ENCODE measurements around the gene SMAD6.
"Not testable (repeated sequence)": the region's sequence is repeated elsewhere in the genome, so short reads cannot be mapped to it uniquely, and the experiment has no call there.

The SMAD6 gene

GRCh38 chr15:66754789-66755188 is 52.8 kb downstream of the SMAD6 start:
- TF ChIP-seq, protein P1, sequence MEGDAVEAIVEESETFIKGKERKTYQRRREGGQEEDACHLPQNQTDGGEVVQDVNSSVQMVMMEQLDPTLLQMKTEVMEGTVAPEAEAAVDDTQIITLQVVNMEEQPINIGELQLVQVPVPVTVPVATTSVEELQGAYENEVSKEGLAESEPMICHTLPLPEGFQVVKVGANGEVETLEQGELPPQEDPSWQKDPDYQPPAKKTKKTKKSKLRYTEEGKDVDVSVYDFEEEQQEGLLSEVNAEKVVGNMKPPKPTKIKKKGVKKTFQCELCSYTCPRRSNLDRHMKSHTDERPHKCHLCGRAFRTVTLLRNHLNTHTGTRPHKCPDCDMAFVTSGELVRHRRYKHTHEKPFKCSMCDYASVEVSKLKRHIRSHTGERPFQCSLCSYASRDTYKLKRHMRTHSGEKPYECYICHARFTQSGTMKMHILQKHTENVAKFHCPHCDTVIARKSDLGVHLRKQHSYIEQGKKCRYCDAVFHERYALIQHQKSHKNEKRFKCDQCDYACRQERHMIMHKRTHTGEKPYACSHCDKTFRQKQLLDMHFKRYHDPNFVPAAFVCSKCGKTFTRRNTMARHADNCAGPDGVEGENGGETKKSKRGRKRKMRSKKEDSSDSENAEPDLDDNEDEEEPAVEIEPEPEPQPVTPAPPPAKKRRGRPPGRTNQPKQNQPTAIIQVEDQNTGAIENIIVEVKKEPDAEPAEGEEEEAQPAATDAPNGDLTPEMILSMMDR (IDR thresholded peaks at IDR 0.05; ENCODE audit: extremely low read depth, missing control alignments) = no peak
- DNase-seq (ENCODE audit: low spot score) = no peak

- TF ChIP-seq, protein P1 (IDR thresholded peaks at IDR 0.05; ENCODE audit: extremely low read depth, missing control alignments) = no peak
- DNase-seq (ENCODE audit: low spot score) = no peak
Measured at GRCh38 chr15:66755298-66756068, 53.4 kb downstream of the SMAD6 start.

DNA sequence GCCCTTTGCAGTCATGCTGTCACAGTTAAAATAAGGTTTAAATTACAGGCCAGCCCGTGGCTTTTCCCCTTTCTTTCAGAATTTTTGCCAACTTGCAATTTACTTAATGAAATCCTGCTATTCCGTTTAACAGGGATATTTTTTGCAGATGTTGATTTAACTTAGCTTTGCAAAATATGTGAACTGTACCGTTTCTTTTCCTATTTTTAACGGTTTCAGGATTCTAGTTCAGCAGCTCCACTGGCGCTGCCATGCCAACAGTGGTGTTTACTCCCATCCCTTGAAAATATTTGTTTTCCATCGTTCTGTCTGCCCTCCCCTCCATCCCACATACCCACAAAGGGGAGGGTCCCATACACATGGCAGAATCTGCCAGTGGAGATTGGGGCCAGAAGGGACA is 54.3 kb downstream of the SMAD6 start:
- DNase-seq (ENCODE audit: low spot score) = no peak
- TF ChIP-seq, protein P1 (IDR thresholded peaks at IDR 0.05; ENCODE audit: extremely low read depth, missing control alignments) = no peak

DNA sequence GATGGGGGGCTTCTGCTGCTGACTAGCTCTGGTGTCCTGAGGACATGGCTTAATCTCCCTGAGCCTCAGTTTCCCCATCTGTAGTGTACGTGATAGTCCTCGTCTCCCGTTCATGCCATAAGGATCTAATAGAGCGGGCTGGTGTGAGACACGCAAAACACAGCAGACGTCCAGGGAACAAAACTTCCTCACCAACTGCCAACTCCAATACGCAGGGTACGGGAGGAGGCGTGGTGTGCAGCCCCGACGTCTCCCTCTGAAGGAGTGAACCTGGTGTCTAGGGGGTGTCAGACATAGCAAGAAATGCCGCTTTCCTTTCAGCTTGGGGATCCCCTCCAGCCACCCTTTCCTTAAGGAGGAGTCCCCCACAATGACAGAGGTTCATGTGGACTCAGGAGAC is 55.0 kb downstream of the SMAD6 start:
- no peak for DNase-seq (ENCODE audit: low spot score)
- TF ChIP-seq, protein P1 (IDR thresholded peaks at IDR 0.05; ENCODE audit: extremely low read depth, missing control alignments) = no peak

DNA sequence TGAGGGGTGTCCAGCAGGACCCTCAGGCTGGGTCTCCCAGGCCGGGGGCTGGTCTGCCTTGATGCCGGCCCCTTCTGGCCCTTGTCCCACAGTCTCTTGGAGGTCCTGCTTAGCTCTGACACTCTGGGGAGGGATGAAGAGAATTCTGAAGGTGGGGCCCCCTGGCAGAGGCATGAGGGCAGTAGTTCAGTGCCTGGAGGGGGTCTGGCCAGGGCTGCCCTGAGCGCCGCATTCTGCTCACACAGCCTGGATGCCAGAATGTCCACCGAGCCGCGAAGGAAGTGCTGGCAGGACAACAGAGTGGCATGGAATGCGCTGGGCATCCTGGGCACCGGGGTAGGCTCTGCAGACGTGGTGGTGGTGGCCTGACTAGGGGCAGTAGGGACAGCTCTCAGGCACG is 55.5 kb downstream of the SMAD6 start:
- TF ChIP-seq, protein P1 (IDR thresholded peaks at IDR 0.05; ENCODE audit: extremely low read depth, missing control alignments) = no peak
- DNase-seq (ENCODE audit: low spot score) = no peak

DNA sequence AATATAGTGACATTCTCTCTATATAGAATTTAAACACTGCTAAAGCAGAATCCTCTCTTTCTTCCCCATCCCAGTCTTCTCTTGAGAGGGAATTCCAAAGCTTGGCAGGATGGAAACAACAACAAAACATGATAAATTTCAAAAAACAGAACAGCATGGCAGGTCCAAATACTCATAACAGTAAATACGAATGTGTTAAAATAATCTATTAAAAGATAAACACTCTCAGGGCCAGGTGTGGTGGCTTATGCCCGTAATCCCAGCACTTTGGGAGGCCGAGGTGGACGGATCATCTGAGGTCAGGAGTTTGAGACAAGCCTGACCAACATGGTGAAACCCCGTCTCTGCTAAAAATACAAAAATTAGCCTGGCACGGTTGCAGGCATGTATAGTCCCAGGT is 56.2 kb downstream of the SMAD6 start:
- DNase-seq (ENCODE audit: low spot score) = not testable (repeated sequence)

DNA sequence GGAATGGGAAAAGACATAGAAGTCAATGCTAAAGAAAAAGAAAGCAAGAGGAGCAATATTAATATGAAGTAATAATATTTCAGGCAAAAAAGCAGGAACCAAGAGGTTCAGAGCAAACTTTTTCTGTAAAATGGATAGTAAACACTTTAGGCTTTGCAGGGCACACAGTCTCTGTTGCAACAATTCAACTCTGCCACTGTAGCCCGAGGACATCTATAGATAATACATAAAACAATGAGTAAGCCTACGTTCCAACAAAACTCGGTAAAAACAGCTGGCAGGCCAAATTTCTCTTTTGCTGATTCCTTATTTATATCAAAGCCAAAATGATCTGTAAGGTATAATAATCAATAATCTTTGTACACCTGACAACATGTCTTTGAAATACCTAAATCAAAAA is 56.8 kb downstream of the SMAD6 start:
- DNase-seq (ENCODE audit: low spot score) = no peak
- TF ChIP-seq, protein P1 (IDR thresholded peaks at IDR 0.05; ENCODE audit: extremely low read depth, missing control alignments) = no peak

Data from GM20000 (cell line).